Heart left ventricle (tissue), 16 donors: ENCODE results near the gene HSD3B7. TPM values are rescaled to one million over a fixed set of nuclear protein-coding genes. Genes with fewer than 3 reads are reported as not detected.
A peak's percentile ranks its signal among the peaks of the same experiment; 100 is the strongest.

Source experiments
- ATAC-seq, 4 donors: fragments of 200-7000 bp; cut with Tn5 transposase; one replicate each; pipeline ENCODE4 v1.9.1; 2020 to 2022; ENCODE audit warnings: moderate library complexity in 4 of 4, mild to moderate bottlenecking in 3 of 4, moderate number of reproducible peaks in 1 of 4
- DNase-seq, 5 donors: peaks; one replicate each; pipeline ENCODE4 v3.0.0-alpha.2; 2020
- H3K27ac ChIP-seq, 12 donors: fragments of 200-600 bp; sonication (generic) in 4 of 12; one replicate each; pipeline versions ENCODE4 v1.5.0 to v1.8.0; 2016 to 2022; ENCODE audit warnings: mild to moderate bottlenecking in 2 of 12
- H3K27me3 ChIP-seq, 9 donors: fragments of 200-600 bp; sonication (generic) in 2 of 9; one replicate each; pipeline versions ENCODE4 v1.5.1 to v1.8.0; 2016 to 2022; ENCODE audit warnings: mild to moderate bottlenecking in 3 of 9
- H3K36me3 ChIP-seq, 9 donors: fragments of 200-600 bp; sonication (generic) in 2 of 9; one replicate each; pipeline versions ENCODE4 v1.5.0 to v1.8.0; 2018 to 2022; ENCODE audit warnings: mild to moderate bottlenecking in 2 of 9
- H3K4me1 ChIP-seq, 12 donors: fragments of 200-600 bp; sonication (generic) in 4 of 12; one replicate each; pipeline versions ENCODE4 v1.5.0 to v1.8.0; 2016 to 2022; ENCODE audit warnings: mild to moderate bottlenecking in 3 of 12
- H3K4me3 ChIP-seq, 12 donors: fragments of 200-600 bp; sonication (generic) in 4 of 12; one replicate each; pipeline versions ENCODE4 v1.5.0 to v1.8.0; 2017 to 2022; ENCODE audit warnings: mild to moderate bottlenecking in 9 of 12, moderate library complexity in 4 of 12
- H3K9me3 ChIP-seq, 12 donors: fragments of 200-600 bp; sonication (generic) in 4 of 12; one replicate each; pipeline versions ENCODE4 v1.5.0 to v1.8.0; 2016 to 2022; ENCODE audit warnings: mild to moderate bottlenecking in 1 of 12
- POLR2A ChIP-seq, 2 donors: fragments of 450-650 bp; IDR thresholded peaks; one replicate each; pipeline ENCODE4 v1.6.1; 2017; ENCODE audit warnings: antibody characterized with exemption in 2 of 2, mild to moderate bottlenecking in 2 of 2, moderate library complexity in 2 of 2
- WGBS, 4 donors: extraction: QIAGEN DNeasy Blood & Tissue Kit in 2 of 4; methylation state at CpG; one replicate each; pipeline versions ENCODE4 v1.1.5 to v1.1.7; 2013 to 2018; 5-methylcytosine and 5-hydroxymethylcytosine counted together
- intact Hi-C, 10 donors: fragments of 100-400 bp; cut with DNase I; formaldehyde crosslinking; loops; one replicate each; pipeline versions ENCODE4 v1.11.1 to v1.14.2; 2022
- polyA plus RNA-seq, 2 donors: library from polyadenylated mRNA; stranded (reverse); fragments of 200-250 nt; gene quantifications; one replicate each; pipeline ENCODE4 v1.2.3, GENCODE V29; 2013
- total RNA-seq, 9 donors: library from RNA; depleted of rRNA in 2 of 9; stranded (reverse); fragments of >200 nt in 2 of 9; fragmentation: NEBNext Ultra II Directional in 3 of 9; extraction: Animal tissue kit (Norgen Biotek cat#: 25700) in 3 of 9; gene quantifications; one replicate each; pipeline versions ENCODE4 v1.1.0 to v1.2.4, GENCODE V29; 2016 to 2023
- TF ChIP-seq, protein P1 (sequence below), 12 donors: fragments of 200-600 bp; sonication (generic) in 4 of 12; IDR thresholded peaks; one replicate each; pipeline versions ENCODE4 v1.5.0 to v1.8.0; 2018 to 2022; ENCODE audit warnings: antibody characterized with exemption in 12 of 12, mild to moderate bottlenecking in 5 of 12
- donor health status: ischemic (EF 13 %, LVEDD 7.1; RV severe dilation, severe dysfunction).
- donor health status: healthy with polysubstance abuse.
- donor health status: DM: no; HTN: yes; CAD: no.
- donor health status: DM: no; HTN: no; CAD: no.
- donor health status: ischemic (EF 25% LVEDD 6.9; RV normal size, moderate dysfunction).
- donor health status: ischemic (EF 25% LVEDD 5.7; RV mildly dilated, moderate dysfunction).
- donor health status: healthy.
- donor health status: DM: yes; HTN: yes; CAD: no.
- donor health status: ischemic (EF 35%, LVEDD 5.7; RV mildly dilated, moderate dysfunction).
- donor health status: nonischemic (EF 11% LVEDD 7.7; RV severe dilation, severe dysfunction).
- donor health status: DM: yes; HTN: yes; CAD: no.
- donor health status: PGD.
- donor health status: ischemic (EF 29% LVEDD 5.4; RV normal size, mild dysfunction).
- donor health status: nonischemic (EF 23%, LVEDD 6.1; RV moderate dilation, normal function).

Gene HSD3B7
- total and polyA plus RNA-seq, 11 donors: 3.8 to 27.2 (median 7.1) TPM

GRCh38 chr16:30961384-30961783 is 23.6 kb upstream of the HSD3B7 start:
- ATAC-seq (no peak), DNase-seq (no peak)
- Histone ChIP-seq H3K9me3 (no peaks in the 10 kb centered on the region), H3K4me1 (peaks cover 0 to 21% (median 14%) of the 10 kb centered on the region in 12 donors), H3K4me3 (no peak overlapping the region), H3K27ac (no peak overlapping the region), H3K27me3 (no peaks in the 10 kb centered on the region), H3K36me3 (peaks cover 6 to 77% (median 72%) of the 10 kb centered on the region in 9 donors)
- TF ChIP-seq, protein P1, sequence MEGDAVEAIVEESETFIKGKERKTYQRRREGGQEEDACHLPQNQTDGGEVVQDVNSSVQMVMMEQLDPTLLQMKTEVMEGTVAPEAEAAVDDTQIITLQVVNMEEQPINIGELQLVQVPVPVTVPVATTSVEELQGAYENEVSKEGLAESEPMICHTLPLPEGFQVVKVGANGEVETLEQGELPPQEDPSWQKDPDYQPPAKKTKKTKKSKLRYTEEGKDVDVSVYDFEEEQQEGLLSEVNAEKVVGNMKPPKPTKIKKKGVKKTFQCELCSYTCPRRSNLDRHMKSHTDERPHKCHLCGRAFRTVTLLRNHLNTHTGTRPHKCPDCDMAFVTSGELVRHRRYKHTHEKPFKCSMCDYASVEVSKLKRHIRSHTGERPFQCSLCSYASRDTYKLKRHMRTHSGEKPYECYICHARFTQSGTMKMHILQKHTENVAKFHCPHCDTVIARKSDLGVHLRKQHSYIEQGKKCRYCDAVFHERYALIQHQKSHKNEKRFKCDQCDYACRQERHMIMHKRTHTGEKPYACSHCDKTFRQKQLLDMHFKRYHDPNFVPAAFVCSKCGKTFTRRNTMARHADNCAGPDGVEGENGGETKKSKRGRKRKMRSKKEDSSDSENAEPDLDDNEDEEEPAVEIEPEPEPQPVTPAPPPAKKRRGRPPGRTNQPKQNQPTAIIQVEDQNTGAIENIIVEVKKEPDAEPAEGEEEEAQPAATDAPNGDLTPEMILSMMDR (IDR thresholded peaks at IDR 0.05): no peak
- no peak for TF ChIP-seq POLR2A (IDR thresholded peaks at IDR 0.05)
- WGBS, 4 donors: 92 to 95% (median 94%) methylated on average over 11 of the region's 11 CpGs
- intact Hi-C loops: loop anchor here in 1 of 10 donors (5.0 kb wide), 1 partner anchor 491 kb away; no protein-coding TSS in a partner anchor

DNA sequence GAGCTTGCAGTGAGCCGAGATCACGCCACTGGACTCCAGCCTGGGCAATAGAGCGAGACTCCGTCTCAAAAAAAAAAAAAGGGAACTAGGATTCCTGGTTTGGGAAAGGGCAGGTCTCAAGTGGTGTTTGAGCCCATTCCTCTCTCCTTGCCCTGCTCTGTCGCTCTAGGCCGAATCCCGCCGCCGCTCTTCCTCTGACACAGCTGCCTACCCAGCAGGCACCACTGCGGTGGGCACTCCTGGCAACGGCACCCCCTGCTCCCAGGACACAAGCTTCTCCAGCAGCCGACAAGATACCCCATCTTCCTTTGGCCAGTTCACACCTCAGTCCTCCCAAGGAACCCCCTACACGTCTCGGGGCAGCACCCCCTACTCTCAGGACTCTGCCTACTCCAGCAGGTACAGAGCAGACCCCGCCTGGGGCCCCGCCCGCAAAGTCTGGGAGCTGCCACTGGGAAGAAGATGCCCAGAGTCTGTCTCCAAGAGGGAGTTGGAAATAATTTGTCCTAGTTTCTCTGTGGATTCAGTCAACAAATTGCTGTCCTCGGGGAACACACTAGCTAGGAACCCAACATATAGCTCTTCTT is 21.0 kb upstream of the HSD3B7 start:
- Histone ChIP-seq H3K27ac (no peak overlapping the region), H3K27me3 (no peaks in the 10 kb centered on the region), H3K36me3 (peaks cover 6 to 100% (median 98%) of the 10 kb centered on the region in 9 donors), H3K4me3 (no peak overlapping the region), H3K9me3 (no peaks in the 10 kb centered on the region), H3K4me1 (peaks cover 0 to 8% (median 4%) of the 10 kb centered on the region in 12 donors)
- DNase-seq (no peak), ATAC-seq (no peak)
- TF ChIP-seq, protein P1 (IDR thresholded peaks at IDR 0.05): no peak
- TF ChIP-seq POLR2A (IDR thresholded peaks at IDR 0.05): no peak
- 91 to 95% (median 94%) methylated on average over 17 to 18 of the region's 18 CpGs for WGBS, 4 donors
- intact Hi-C loops: loop anchor here in 1 of 10 donors (5.0 kb wide), 1 partner anchor 488 kb away; no protein-coding TSS in a partner anchor

DNA sequence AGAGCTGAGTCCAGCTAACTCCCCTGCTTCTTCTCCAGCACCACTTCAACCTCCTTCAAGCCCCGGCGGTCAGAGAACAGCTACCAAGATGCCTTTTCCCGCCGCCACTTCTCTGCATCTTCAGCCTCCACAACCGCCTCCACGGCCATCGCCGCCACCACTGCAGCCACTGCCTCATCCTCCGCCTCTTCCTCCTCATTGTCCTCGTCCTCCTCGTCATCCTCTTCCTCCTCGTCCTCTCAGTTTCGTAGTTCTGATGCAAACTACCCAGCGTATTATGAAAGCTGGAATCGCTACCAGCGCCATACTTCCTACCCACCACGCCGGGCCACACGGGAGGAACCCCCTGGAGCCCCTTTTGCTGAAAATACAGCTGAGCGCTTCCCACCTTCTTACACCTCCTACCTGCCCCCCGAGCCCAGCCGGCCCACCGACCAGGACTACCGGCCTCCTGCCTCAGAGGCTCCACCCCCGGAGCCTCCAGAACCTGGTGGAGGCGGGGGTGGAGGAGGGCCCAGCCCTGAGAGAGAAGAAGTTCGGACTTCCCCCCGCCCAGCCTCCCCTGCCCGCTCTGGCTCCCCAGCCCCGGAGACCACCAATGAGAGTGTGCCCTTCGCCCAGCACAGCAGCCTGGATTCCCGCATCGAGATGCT is 20.3 kb upstream of the HSD3B7 start:
- Histone ChIP-seq H3K27ac (no peak overlapping the region), H3K36me3 (peaks cover 6 to 100% (median 98%) of the 10 kb centered on the region in 9 donors), H3K4me1 (peaks cover 0 to 2% (median 0%) of the 10 kb centered on the region in 12 donors), H3K27me3 (no peaks in the 10 kb centered on the region), H3K4me3 (no peak overlapping the region), H3K9me3 (no peaks in the 10 kb centered on the region)
- 89 to 92% (median 91%) methylated on average over 33 of the region's 33 CpGs for WGBS, 4 donors
- peak in 1 of 5 donors; percentile 48 for DNase-seq
- no peak for ATAC-seq
- intact Hi-C loops: loop anchor here in 1 of 10 donors (5.0 kb wide), 1 partner anchor 488 kb away; no protein-coding TSS in a partner anchor
- no peak for TF ChIP-seq POLR2A (IDR thresholded peaks at IDR 0.05)
- TF ChIP-seq, protein P1 (IDR thresholded peaks at IDR 0.05): no peak

GRCh38 chr16:30965436-30965835 is 19.6 kb upstream of the HSD3B7 start:
- TF ChIP-seq, protein P1 (IDR thresholded peaks at IDR 0.05): no peak
- TF ChIP-seq POLR2A (IDR thresholded peaks at IDR 0.05): no peak
- no peak overlapping the region for H3K4me3 ChIP-seq
- H3K27ac ChIP-seq: no peak overlapping the region
- no peaks in the 10 kb centered on the region for H3K4me1 ChIP-seq
- WGBS, 4 donors: 87 to 94% (median 90%) methylated on average over 15 of the region's 15 CpGs
- intact Hi-C loops: no loop called here
- DNase-seq: peak in 1 of 5 donors; percentile 47
- H3K36me3 ChIP-seq: peaks cover 6 to 100% (median 98%) of the 10 kb centered on the region in 9 donors
- no peaks in the 10 kb centered on the region for H3K27me3 ChIP-seq
- ATAC-seq: no peak
- H3K9me3 ChIP-seq: no peaks in the 10 kb centered on the region
